CD4-positive, alpha-beta T cell (primary cell): ENCODE results near the gene SSMEM1. TPM values are rescaled to one million over a fixed set of nuclear protein-coding genes. Genes with fewer than 3 reads are reported as not detected.
"Not testable (repeated sequence)": the region's sequence is repeated elsewhere in the genome, so short reads cannot be mapped to it uniquely, and the experiment has no call there.

Experiments
- ATAC-seq: fragments of 200-7000 bp; cut with Tn5 transposase; one replicate; pipeline ENCODE4 v1.10.0; 2022; ENCODE audit warnings: mild to moderate bottlenecking; ENCODE audit not compliant: poor library complexity
- CTCF ChIA-PET: fragments of 350-600 bp; sonication (Branson Sonifier 250); formaldehyde crosslinking; loops from one replicate; lab custom pipeline; 2021; ENCODE audit warnings: antibody characterized with exemption, inconsistent platforms; lab: Charles Lee
- POLR2A ChIA-PET: fragments of 350-600 bp; sonication (Branson Sonifier 250); formaldehyde crosslinking; loops from one replicate; lab custom pipeline; 2021; ENCODE audit warnings: antibody characterized with exemption, inconsistent platforms; lab: Charles Lee
- DNase-seq, 14 experiments: peaks; one replicate each; pipeline ENCODE4 v3.0.0-alpha.2; 2013 to 2020; ENCODE audit warnings: mixed read lengths in 2 of 14
- H3K27ac ChIP-seq, 2 donors: one replicate each; pipeline versions ENCODE4 v1.5.1 to v1.7.0; 2013; ENCODE audit warnings: low read length in 2 of 2, low read depth in 1 of 2, mild to moderate bottlenecking in 1 of 2
- H3K27me3 ChIP-seq, 2 experiments: 1 replicate in 1 of 2; 2 replicates in 1 of 2; pipeline versions ENCODE4 v1.6.1 to v1.7.0; 2013; ENCODE audit warnings: low read length in 2 of 2, control low read depth in 1 of 2, mild to moderate bottlenecking in 1 of 2, moderate library complexity in 1 of 2; ENCODE audit not compliant: insufficient read depth in 2 of 2, control insufficient read depth in 1 of 2
- H3K36me3 ChIP-seq: one replicate; pipeline ENCODE4 v1.6.1; 2013; ENCODE audit warnings: low read length, control low read depth; ENCODE audit not compliant: insufficient read depth
- H3K4me1 ChIP-seq: one replicate; pipeline ENCODE4 v1.6.1; 2013; ENCODE audit warnings: low read length, control low read depth; ENCODE audit not compliant: insufficient read depth
- H3K4me3 ChIP-seq: one replicate; pipeline ENCODE4 v1.5.1; 2013; ENCODE audit warnings: mild to moderate bottlenecking, low read length, moderate library complexity
- H3K9me3 ChIP-seq, 2 experiments: 1 replicate in 1 of 2; 2 replicates in 1 of 2; pipeline versions ENCODE4 v1.6.1 to v1.7.0; 2013; ENCODE audit warnings: low read length in 2 of 2, mild to moderate bottlenecking in 2 of 2, control low read depth in 1 of 2, moderate library complexity in 1 of 2; ENCODE audit not compliant: control insufficient read depth in 1 of 2, insufficient read depth in 1 of 2
- H3K27ac Mint-ChIP-seq: one replicate; pipeline ENCODE4 v1.8.0; 2020; ENCODE audit warnings: mixed read lengths
- H3K27me3 Mint-ChIP-seq: one replicate; pipeline ENCODE4 v1.8.0; 2021; ENCODE audit warnings: mixed read lengths
- H3K36me3 Mint-ChIP-seq: one replicate; pipeline ENCODE4 v1.8.0; 2021; ENCODE audit warnings: low read depth, mixed read lengths
- H3K4me1 Mint-ChIP-seq: one replicate; pipeline ENCODE4 v1.8.0; 2021; ENCODE audit warnings: low read depth, mixed read lengths
- H3K4me3 Mint-ChIP-seq: one replicate; pipeline ENCODE4 v1.8.0; 2020; ENCODE audit warnings: mild to moderate bottlenecking, mixed read lengths
- H3K9me3 Mint-ChIP-seq: one replicate; pipeline ENCODE4 v1.8.0; 2020; ENCODE audit warnings: mixed read lengths
- intact Hi-C, 2 experiments: fragments of 100-400 bp; cut with DNase I in 1 of 2; cut with micrococcal nuclease in 1 of 2; formaldehyde crosslinking; loops; one replicate each; pipeline versions ENCODE4 v1.15.1 to v1.9.0; 2023 to 2025; cut with DNase I, micrococcal nuclease
- total RNA-seq, 174 experiments: library from RNA in 2 of 174; stranded (reverse) in 2 of 174; gene quantifications; one replicate each; pipeline ENCODE4 v1.2.3 and lab custom pipeline; 2021 to 2026
- TF ChIP-seq, protein P1 (sequence below): fragments of 200-600 bp; IDR thresholded peaks from one replicate; pipeline ENCODE4 v1.8.0; 2022; ENCODE audit warnings: antibody characterized with exemption, mild to moderate bottlenecking

Gene SSMEM1
- total RNA-seq, 2 experiments from 2014 or later = not detected

DNA sequence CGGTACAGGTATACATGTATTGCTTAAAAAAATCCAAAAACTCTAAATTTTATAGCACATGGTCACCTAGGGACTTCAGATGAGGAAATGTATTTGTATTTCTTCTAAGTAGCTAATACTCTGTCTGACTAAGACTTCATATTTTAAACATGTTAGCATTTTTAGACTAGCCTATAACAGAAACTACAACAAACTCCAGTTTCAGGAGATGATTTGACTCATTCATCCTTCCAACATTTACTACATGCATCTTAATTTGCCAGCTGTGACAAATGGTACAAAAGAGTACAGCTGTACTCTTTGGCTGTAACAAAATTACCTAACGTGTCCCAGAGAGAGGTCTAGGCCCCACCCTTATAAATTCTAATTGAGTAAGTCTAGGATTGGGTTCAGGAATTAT, 24.7 kb upstream of the SSMEM1 start:
- Mint-ChIP-seq H3K4me3 (no peak overlapping the region), H3K27me3 (no peaks in the 10 kb centered on the region), H3K27ac (no peak overlapping the region), H3K36me3 (peaks cover 86% of the 10 kb centered on the region), H3K4me1 (peaks cover 3% of the 10 kb centered on the region), H3K9me3 (no peaks in the 10 kb centered on the region)
- ChIA-PET CTCF (interaction anchor here (1.0 to 1.7 kb wide), 2 partner anchors 10 kb away, joined by 3 read pairs; no protein-coding TSS in a partner anchor), POLR2A (no interaction called here)
- Histone ChIP-seq H3K27me3 (no peaks in the 10 kb centered on the region), H3K27ac (no peak overlapping the region), H3K4me1 (no peaks in the 10 kb centered on the region), H3K4me3 (no peak overlapping the region), H3K36me3 (peaks cover 65% of the 10 kb centered on the region), H3K9me3 (no peaks in the 10 kb centered on the region)
- ATAC-seq (no peak), DNase-seq (no peak)
- intact Hi-C loops = no loop called here
- TF ChIP-seq, protein P1, sequence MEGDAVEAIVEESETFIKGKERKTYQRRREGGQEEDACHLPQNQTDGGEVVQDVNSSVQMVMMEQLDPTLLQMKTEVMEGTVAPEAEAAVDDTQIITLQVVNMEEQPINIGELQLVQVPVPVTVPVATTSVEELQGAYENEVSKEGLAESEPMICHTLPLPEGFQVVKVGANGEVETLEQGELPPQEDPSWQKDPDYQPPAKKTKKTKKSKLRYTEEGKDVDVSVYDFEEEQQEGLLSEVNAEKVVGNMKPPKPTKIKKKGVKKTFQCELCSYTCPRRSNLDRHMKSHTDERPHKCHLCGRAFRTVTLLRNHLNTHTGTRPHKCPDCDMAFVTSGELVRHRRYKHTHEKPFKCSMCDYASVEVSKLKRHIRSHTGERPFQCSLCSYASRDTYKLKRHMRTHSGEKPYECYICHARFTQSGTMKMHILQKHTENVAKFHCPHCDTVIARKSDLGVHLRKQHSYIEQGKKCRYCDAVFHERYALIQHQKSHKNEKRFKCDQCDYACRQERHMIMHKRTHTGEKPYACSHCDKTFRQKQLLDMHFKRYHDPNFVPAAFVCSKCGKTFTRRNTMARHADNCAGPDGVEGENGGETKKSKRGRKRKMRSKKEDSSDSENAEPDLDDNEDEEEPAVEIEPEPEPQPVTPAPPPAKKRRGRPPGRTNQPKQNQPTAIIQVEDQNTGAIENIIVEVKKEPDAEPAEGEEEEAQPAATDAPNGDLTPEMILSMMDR = no peak

DNA sequence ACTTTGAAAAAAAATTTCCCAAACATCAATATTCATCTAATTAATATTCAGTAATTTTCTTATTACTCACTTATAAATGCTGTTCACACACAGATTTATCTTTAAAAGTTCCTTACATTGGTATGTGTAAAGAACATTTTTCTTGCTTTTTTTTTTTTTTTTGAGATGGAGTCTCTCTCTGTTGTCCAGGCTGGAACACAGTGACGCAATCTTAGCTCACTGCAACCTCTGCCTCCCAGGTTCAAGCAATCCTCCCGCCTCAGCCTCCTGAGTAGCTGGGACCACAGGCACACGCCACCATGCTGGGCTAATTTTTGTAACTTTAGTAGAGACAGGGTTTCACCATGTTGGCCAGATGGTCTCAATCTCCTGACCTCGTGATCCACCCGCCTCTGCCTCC, 23.3 kb upstream of the SSMEM1 start:
- H3K27ac ChIP-seq, H3K27me3 ChIP-seq, intact Hi-C loops, H3K27me3 Mint-ChIP-seq, DNase-seq, H3K4me3 ChIP-seq, H3K4me1 Mint-ChIP-seq, H3K9me3 Mint-ChIP-seq, ATAC-seq, H3K4me3 Mint-ChIP-seq, H3K27ac Mint-ChIP-seq, H3K4me1 ChIP-seq, H3K9me3 ChIP-seq: not testable (repeated sequence)
- H3K36me3 ChIP-seq = peaks cover 61% of the 10 kb centered on the region
- ChIA-PET POLR2A (interaction anchor here (1.6 kb wide), 1 partner anchor 9 kb away, joined by 4 read pairs; no protein-coding TSS in a partner anchor), CTCF (interaction anchor here (1.7 kb wide), 1 partner anchor 9 kb away, joined by 3 read pairs; no protein-coding TSS in a partner anchor)
- peaks cover 85% of the 10 kb centered on the region for H3K36me3 Mint-ChIP-seq

DNA sequence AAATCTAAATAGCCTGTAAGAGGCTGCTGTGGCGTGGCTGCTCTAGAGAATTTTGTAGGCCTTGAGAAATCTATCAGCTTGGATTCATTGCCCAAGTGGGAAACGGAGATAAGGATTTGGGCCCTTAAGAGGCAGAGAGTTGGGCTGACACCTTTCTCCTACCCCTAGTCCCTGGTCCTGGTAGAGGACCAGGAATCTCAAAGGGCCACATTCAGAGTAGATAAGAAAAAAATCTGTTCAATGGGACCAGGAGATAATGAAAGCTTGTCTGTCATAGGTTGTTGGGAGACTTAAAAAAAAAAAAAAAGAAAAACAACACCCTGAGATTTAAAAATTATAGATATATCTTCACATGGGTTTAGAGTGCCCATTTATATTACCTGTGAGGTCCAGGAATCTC, 20.3 kb upstream of the SSMEM1 start:
- H3K27ac Mint-ChIP-seq = no peak overlapping the region
- intact Hi-C loops = no loop called here
- ChIA-PET POLR2A (interaction anchor here (1.6 kb wide), 1 partner anchor 18 kb away, joined by 7 read pairs; the partner anchor contains the start of gene TMEM209), CTCF (no interaction called here)
- DNase-seq (no peak), ATAC-seq (no peak)
- no peaks in the 10 kb centered on the region for H3K9me3 ChIP-seq
- H3K36me3 Mint-ChIP-seq = peaks cover 81% of the 10 kb centered on the region
- H3K9me3 Mint-ChIP-seq = no peaks in the 10 kb centered on the region
- TF ChIP-seq, protein P1 = no peak
- no peaks in the 10 kb centered on the region for H3K4me1 ChIP-seq
- no peaks in the 10 kb centered on the region for H3K27me3 Mint-ChIP-seq
- H3K36me3 ChIP-seq = peaks cover 53% of the 10 kb centered on the region
- peaks cover 7% of the 10 kb centered on the region for H3K4me1 Mint-ChIP-seq
- no peak overlapping the region for H3K27ac ChIP-seq
- H3K4me3 Mint-ChIP-seq = no peak overlapping the region
- H3K4me3 ChIP-seq = no peak overlapping the region
- no peaks in the 10 kb centered on the region for H3K27me3 ChIP-seq

DNA sequence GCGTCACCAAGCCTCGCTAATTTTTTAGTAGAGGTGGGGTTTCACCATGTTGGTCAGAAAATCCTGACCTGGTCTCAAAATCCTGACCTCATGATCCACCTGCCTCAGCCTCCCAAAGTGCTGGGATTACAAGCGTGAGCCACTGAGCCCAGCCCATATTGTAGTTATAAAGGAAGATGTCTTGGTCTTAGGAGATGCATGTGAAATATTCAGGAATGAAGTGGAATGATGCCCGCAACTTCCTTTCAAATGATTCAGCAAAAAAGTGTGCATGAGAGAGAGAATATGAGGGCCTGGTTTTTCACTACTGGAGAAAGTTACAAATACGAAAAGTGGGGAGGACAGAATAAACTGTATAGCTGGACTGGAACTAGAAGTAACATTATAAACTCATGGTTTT, 18.3 kb upstream of the SSMEM1 start:
- no peak for DNase-seq
- ATAC-seq = no peak
- Mint-ChIP-seq H3K4me3 (no peak overlapping the region), H3K4me1 (peaks cover 7% of the 10 kb centered on the region), H3K36me3 (peaks cover 75% of the 10 kb centered on the region), H3K27ac (no peak overlapping the region), H3K9me3 (no peaks in the 10 kb centered on the region), H3K27me3 (no peaks in the 10 kb centered on the region)
- ChIA-PET CTCF (no interaction called here), POLR2A (no interaction called here)
- TF ChIP-seq, protein P1 = no peak
- no peak overlapping the region for H3K4me3 ChIP-seq
- H3K36me3 ChIP-seq = peaks cover 44% of the 10 kb centered on the region
- no peaks in the 10 kb centered on the region for H3K9me3 ChIP-seq
- H3K27ac ChIP-seq = no peak overlapping the region
- H3K27me3 ChIP-seq = no peaks in the 10 kb centered on the region
- intact Hi-C loops = no loop called here
- no peaks in the 10 kb centered on the region for H3K4me1 ChIP-seq
